HEK293T (cell line): ENCODE results near the gene RPRD1B.

Experiments
- ARNT ChIP-seq: fragments of 450-650 bp; IDR thresholded peaks from 2 replicates; pipeline ENCODE4 v1.6.1; 2017; ENCODE audit warnings: mild to moderate bottlenecking
- BHLHE40 ChIP-seq: fragments of 450-650 bp; IDR thresholded peaks from 2 replicates; pipeline ENCODE4 v1.6.1; 2016; ENCODE audit warnings: mild to moderate bottlenecking, moderate library complexity, borderline replicate concordance
- ELF4 ChIP-seq: fragments of 450-650 bp; IDR thresholded peaks from 2 replicates; pipeline ENCODE4 v1.6.1; 2017; ENCODE audit warnings: antibody characterized with exemption
- FOXA1 ChIP-seq: fragments of 450-650 bp; IDR thresholded peaks from 2 replicates; pipeline ENCODE4 v1.6.1; 2016; ENCODE audit warnings: mild to moderate bottlenecking
- FOXK2 ChIP-seq: fragments of 450-650 bp; IDR thresholded peaks from 2 replicates; pipeline ENCODE4 v1.6.1; 2016; ENCODE audit warnings: mild to moderate bottlenecking
- FOXM1 ChIP-seq: fragments of 450-650 bp; IDR thresholded peaks from 2 replicates; pipeline ENCODE4 v1.6.1; 2017; ENCODE audit warnings: mild to moderate bottlenecking, borderline replicate concordance
- HDGF ChIP-seq: fragments of 450-650 bp; IDR thresholded peaks from 2 replicates; pipeline ENCODE4 v1.6.1; 2017; ENCODE audit warnings: antibody characterized with exemption, borderline replicate concordance
- LEF1 ChIP-seq: fragments of 450-650 bp; IDR thresholded peaks from 2 replicates; pipeline ENCODE4 v1.6.1; 2017; ENCODE audit warnings: mild to moderate bottlenecking, borderline replicate concordance
- NFRKB ChIP-seq: fragments of 450-650 bp; IDR thresholded peaks from 2 replicates; pipeline ENCODE4 v1.6.1; 2016; ENCODE audit warnings: mild to moderate bottlenecking, moderate library complexity
- PKNOX1 ChIP-seq: fragments of 450-650 bp; IDR thresholded peaks from 2 replicates; pipeline ENCODE4 v1.6.1; 2016
- SP1 ChIP-seq: fragments of 450-650 bp; IDR thresholded peaks from 2 replicates; pipeline ENCODE4 v1.6.1; 2017
- TARDBP ChIP-seq: fragments of 450-650 bp; IDR thresholded peaks from 2 replicates; pipeline ENCODE4 v1.6.1; 2016

GRCh38 chr20:37991157-37991866, 42.2 kb upstream of the RPRD1B start:
- TF ChIP-seq FOXM1, result no peak
- TF ChIP-seq HDGF, result no peak
- TF ChIP-seq TARDBP, result no peak
- TF ChIP-seq ELF4, result no peak
- no peak for TF ChIP-seq SP1
- TF ChIP-seq FOXK2, result no peak
- no peak for TF ChIP-seq LEF1
- TF ChIP-seq BHLHE40, result no peak
- TF ChIP-seq PKNOX1, result no peak
- TF ChIP-seq NFRKB, result no peak
- TF ChIP-seq FOXA1, result no peak
- TF ChIP-seq ARNT, result no peak
